ENCODE results near the gene VPS35L.
"Not testable (repeated sequence)": the region's sequence is repeated elsewhere in the genome, so short reads cannot be mapped to it uniquely, and the experiment has no call there.

Gene VPS35L

GRCh38 chr16:19660432-19660831 is 104.9 kb downstream of the VPS35L start:
- DNase-seq, result no peak

GRCh38 chr16:19662351-19662750 is 106.8 kb downstream of the VPS35L start:
- DNase-seq, result no peak

GRCh38 chr16:19664166-19664565 is 108.7 kb downstream of the VPS35L start:
- DNase-seq, result no peak

GRCh38 chr16:19665313-19665712 is 109.8 kb downstream of the VPS35L start:
- DNase-seq, result not testable (repeated sequence)

GRCh38 chr16:19666477-19666876 is 111.0 kb downstream of the VPS35L start:
- DNase-seq, result no peak

GRCh38 chr16:19672378-19672777 is 116.9 kb downstream of the VPS35L start:
- no peak for DNase-seq

- DNase-seq, result no peak
Measured at GRCh38 chr16:19674485-19674884, 119.0 kb downstream of the VPS35L start.

- DNase-seq, result no peak
Measured at GRCh38 chr16:19677402-19677801, 121.9 kb downstream of the VPS35L start.

GRCh38 chr16:19678804-19679203 is 123.3 kb downstream of the VPS35L start:
- no peak for DNase-seq

- DNase-seq, result not testable (repeated sequence)
Measured at GRCh38 chr16:19679281-19679680, 123.8 kb downstream of the VPS35L start.

GRCh38 chr16:19680881-19681340 is 125.4 kb downstream of the VPS35L start:
- DNase-seq, result no peak

GRCh38 chr16:19681637-19682036 is 126.1 kb downstream of the VPS35L start:
- DNase-seq, result no peak

- no peak for DNase-seq
Measured at GRCh38 chr16:19683453-19684236, 128.1 kb downstream of the VPS35L start.

GRCh38 chr16:19685176-19685575 is 129.7 kb downstream of the VPS35L start:
- no peak for DNase-seq

GRCh38 chr16:19687279-19687678 is 131.8 kb downstream of the VPS35L start:
- DNase-seq, result no peak

- DNase-seq, result no peak
Measured at GRCh38 chr16:19688396-19689024, 133.0 kb downstream of the VPS35L start.

GRCh38 chr16:19689342-19689741 is 133.8 kb downstream of the VPS35L start:
- no peak for DNase-seq

- DNase-seq, result no peak
Measured at GRCh38 chr16:19690196-19690595, 134.7 kb downstream of the VPS35L start.

GRCh38 chr16:19691161-19691711 is 135.7 kb downstream of the VPS35L start:
- no peak for DNase-seq

GRCh38 chr16:19694989-19695388 is 139.5 kb downstream of the VPS35L start:
- no peak for DNase-seq

- peak; percentile 49 for DNase-seq
Measured at GRCh38 chr16:19696328-19696727, 140.8 kb downstream of the VPS35L start.

- DNase-seq, result no peak
Measured at GRCh38 chr16:19696961-19697360, 141.5 kb downstream of the VPS35L start.

- DNase-seq, result no peak
Measured at GRCh38 chr16:19697756-19698318, 142.3 kb downstream of the VPS35L start.

Measured in NCI-H226 (cell line).